Loucy (cell line): Measurements from ENCODE around the gene CCDC177.

ENCODE experiments used
- CTCF ChIP-seq: fragments of 200-600 bp; sonication (generic); conservative IDR thresholded peaks from 2 replicates; pipeline ENCODE4 v1.5.1; 2014; ENCODE audit warnings: mild to moderate bottlenecking, antibody characterized with exemption, low read length
- EZH2phosphoT487 ChIP-seq: fragments of 200-600 bp; IDR thresholded peaks from 2 replicates; pipeline ENCODE4 v1.6.1; 2018; ENCODE audit warnings: antibody characterized with exemption, mild to moderate bottlenecking, moderate library complexity, borderline replicate concordance

- TF ChIP-seq CTCF (no peak), EZH2phosphoT487 (no peak)
Observed at GRCh38 chr14:69571449-69572029, 3.1 kb downstream of the CCDC177 start.
